Epithelial cell of proximal tubule (primary cell): Measurements from ENCODE around the gene MAGIX. TPM values are rescaled to one million over a fixed set of nuclear protein-coding genes. Genes with fewer than 3 reads are reported as not detected.

Experiments
- total RNA-seq: library from RNA; depleted of rRNA; stranded (reverse); fragments of >200 nt; gene quantifications from 2 replicates; pipeline ENCODE4 v1.2.3, GENCODE V29; 2015

The MAGIX gene
- total RNA-seq, 1 donor from 2014 or later, result 9.6 TPM

Other genes with a start within 250 kb of the MAGIX start
- gene PIM2, start 243.7 kb upstream of the MAGIX start, total RNA-seq, result 10.9 and 13.1 TPM in 2 replicates
- gene OTUD5, start 205.2 kb upstream of the MAGIX start, total RNA-seq, result 34.4 and 44.2 TPM in 2 replicates
- 0.51 and 1.1 TPM in 2 replicates for gene KCND1, start 190.9 kb upstream of the MAGIX start, total RNA-seq
- 15.8 and 24.6 TPM in 2 replicates for gene GRIPAP1, start 160.5 kb upstream of the MAGIX start, total RNA-seq
- gene TFE3, start 119.4 kb upstream of the MAGIX start, total RNA-seq, result 51.8 and 63.7 TPM in 2 replicates
- gene CCDC120, start 103.8 kb upstream of the MAGIX start, total RNA-seq, result 4.0 and 4.5 TPM in 2 replicates
- gene PRAF2, start 88.8 kb upstream of the MAGIX start, total RNA-seq, result 13.5 and 16.7 TPM in 2 replicates
- gene WDR45, start 82.9 kb upstream of the MAGIX start, total RNA-seq, result 32.5 and 43.7 TPM in 2 replicates
- 28.9 and 31.9 TPM in 2 replicates for gene GPKOW, start 39.0 kb upstream of the MAGIX start, total RNA-seq
- 115 and 132 TPM in 2 replicates for gene PLP2, start 9.1 kb downstream of the MAGIX start, total RNA-seq
- 13.0 and 18.5 TPM in 2 replicates for gene PRICKLE3, start 23.6 kb downstream of the MAGIX start, total RNA-seq
- gene SYP, start 37.4 kb downstream of the MAGIX start, total RNA-seq, result 0.17 and 0.29 TPM in 2 replicates
- 0.12 TPM in 1 of 2 replicates, not detected in the other for gene CACNA1F, start 70.6 kb downstream of the MAGIX start, total RNA-seq
- 22.7 and 25.9 TPM in 2 replicates for gene CCDC22, start 72.7 kb downstream of the MAGIX start, total RNA-seq
- 0.07 TPM in 1 of 2 replicates, not detected in the other for gene FOXP3, start 102.0 kb downstream of the MAGIX start, total RNA-seq
- gene PPP1R3F, start 107.0 kb downstream of the MAGIX start, total RNA-seq, result 0.87 and 2.3 TPM in 2 replicates
- not detected in 2 replicates for gene GAGE10, start 140.9 kb downstream of the MAGIX start, total RNA-seq
- not detected in 2 replicates for gene GAGE12J, start 159.3 kb downstream of the MAGIX start, total RNA-seq
- not detected in 2 replicates for gene GAGE13, start 168.8 kb downstream of the MAGIX start, total RNA-seq